B cell (primary cell): ENCODE measurements around the gene MOB1A. TPM values are rescaled to one million over a fixed set of nuclear protein-coding genes. Genes with fewer than 3 reads are reported as not detected.

Experiments used
- ATAC-seq: fragments of 200-7000 bp; cut with Tn5 transposase; one replicate; pipeline ENCODE4 v1.10.0; 2021; ENCODE audit warnings: low read depth, mild to moderate bottlenecking, moderate number of reproducible peaks, moderate library complexity
- CTCF ChIA-PET: fragments of 350-600 bp; sonication (Branson Sonifier 250); formaldehyde crosslinking; loops from one replicate; lab custom pipeline; 2021; ENCODE audit warnings: antibody characterized with exemption, inconsistent platforms; lab: Charles Lee
- POLR2A ChIA-PET: fragments of 350-600 bp; sonication (Branson Sonifier 250); formaldehyde crosslinking; loops from one replicate; lab custom pipeline; 2021; ENCODE audit warnings: antibody characterized with exemption; lab: Charles Lee
- DNase-seq: peaks from one replicate; pipeline ENCODE4 v3.0.0; 2013
- H2AFZ ChIP-seq: 2 replicates; pipeline ENCODE4 v1.6.1; 2012; ENCODE audit warnings: mild to moderate bottlenecking, low read depth, low read length; ENCODE audit not compliant: insufficient read depth, poor library complexity, severe bottlenecking
- H3K27ac ChIP-seq, 2 donors: 1 replicate in 1 of 2; 2 replicates in 1 of 2; pipeline ENCODE4 v1.5.1; 2012 to 2013; ENCODE audit warnings: low read length in 2 of 2, mild to moderate bottlenecking in 2 of 2, moderate library complexity in 1 of 2
- H3K27me3 ChIP-seq, 4 experiments: fragments of 200-600 bp in 1 of 4; sonication (generic) in 1 of 4; replicated peaks in 1 of 4; 1 replicate in 2 of 4; 2 replicates in 2 of 4; pipeline versions ENCODE4 v1.6.1 to v1.7.0; 2013 to 2016; ENCODE audit warnings: low read length in 3 of 4, mild to moderate bottlenecking in 2 of 4, mixed read lengths in 1 of 4, moderate library complexity in 1 of 4; ENCODE audit not compliant: insufficient read depth in 4 of 4, control insufficient read depth in 3 of 4; ENCODE audit errors: control extremely low read depth in 1 of 4
- H3K36me3 ChIP-seq, 2 experiments: replicated peaks in 1 of 2; 1 replicate in 1 of 2; 2 replicates in 1 of 2; pipeline versions ENCODE4 v1.6.1 to v1.7.1; 2013; ENCODE audit warnings: low read length in 1 of 2; ENCODE audit not compliant: insufficient read depth in 2 of 2, control insufficient read depth in 1 of 2; ENCODE audit errors: control extremely low read depth in 1 of 2, extremely low read depth in 1 of 2
- H3K4me1 ChIP-seq, 2 donors: fragments of 200-600 bp in 1 of 2; sonication (generic) in 1 of 2; 1 replicate in 1 of 2; 2 replicates in 1 of 2; pipeline versions ENCODE4 v1.5.1 to v1.6.1; 2013 to 2017; ENCODE audit warnings: low read length in 2 of 2; ENCODE audit not compliant: control insufficient read depth in 2 of 2, insufficient read depth in 2 of 2
- H3K4me2 ChIP-seq: replicated peaks from 2 replicates; pipeline ENCODE3; 2012; ENCODE audit warnings: mild to moderate bottlenecking, low read depth, low read length; ENCODE audit not compliant: poor library complexity, severe bottlenecking
- H3K4me3 ChIP-seq, 5 experiments: fragments of 200-600 bp in 1 of 5; sonication (generic) in 1 of 5; 1 replicate in 3 of 5; 2 replicates in 2 of 5; pipeline versions ENCODE4 v1.5.1 to v1.7.0; 2011 to 2016; ENCODE audit warnings: low read length in 4 of 5, mild to moderate bottlenecking in 4 of 5, low read depth in 2 of 5, control low read depth in 1 of 5, moderate library complexity in 1 of 5; ENCODE audit not compliant: insufficient read depth in 1 of 5; ENCODE audit errors: control extremely low read depth in 1 of 5, extremely low read depth in 1 of 5
- H3K79me2 ChIP-seq: fragments of 200-600 bp; sonication (generic); one replicate; pipeline ENCODE4 v1.6.0; 2016; ENCODE audit warnings: low read length; ENCODE audit not compliant: control insufficient read depth, insufficient read depth
- H3K9ac ChIP-seq: fragments of 200-600 bp; sonication (generic); 2 replicates; pipeline ENCODE4 v1.6.1; 2017; ENCODE audit warnings: mild to moderate bottlenecking, low read length, moderate library complexity
- H3K9me3 ChIP-seq, 3 donors: one replicate each; pipeline versions ENCODE4 v1.6.1 to v1.7.1; 2013; ENCODE audit warnings: low read length in 2 of 3; ENCODE audit not compliant: control insufficient read depth in 2 of 3, insufficient read depth in 1 of 3; ENCODE audit errors: control extremely low read depth in 1 of 3
- H4K20me1 ChIP-seq: 2 replicates; pipeline ENCODE4 v1.6.0; 2012; ENCODE audit warnings: mild to moderate bottlenecking, low read length; ENCODE audit not compliant: insufficient read depth, control insufficient read depth, poor library complexity, severe bottlenecking
- H3K27ac Mint-ChIP-seq: one replicate; pipeline ENCODE4 v1.8.0; 2021; ENCODE audit warnings: mixed read lengths
- H3K27me3 Mint-ChIP-seq: one replicate; pipeline ENCODE4 v1.8.0; 2021; ENCODE audit warnings: mixed read lengths
- H3K4me1 Mint-ChIP-seq: one replicate; pipeline ENCODE4 v1.8.0; 2021; ENCODE audit warnings: mixed read lengths
- H3K4me3 Mint-ChIP-seq: one replicate; pipeline ENCODE4 v1.8.0; 2021; ENCODE audit warnings: mixed read lengths
- H3K9me3 Mint-ChIP-seq: one replicate; pipeline ENCODE4 v1.8.0; 2022; ENCODE audit warnings: mixed read lengths; ENCODE audit not compliant: insufficient read depth
- CTCF ChIP-seq: fragments of 200-600 bp; IDR thresholded peaks from one replicate; pipeline ENCODE4 v1.8.0; 2022; ENCODE audit warnings: antibody characterized with exemption, mild to moderate bottlenecking
- EZH2 ChIP-seq: IDR thresholded peaks from 2 replicates; pipeline ENCODE4 v1.6.1; 2012; ENCODE audit warnings: borderline replicate concordance, low read depth, mild to moderate bottlenecking, moderate library complexity, low read length; ENCODE audit not compliant: insufficient read depth, poor library complexity, severe bottlenecking
- WGBS: methylation state at CpG from one replicate; pipeline ENCODE4 v1.1.5; 2013; ENCODE audit warnings: missing lambda C conversion rate; ENCODE audit not compliant: insufficient coverage; 5-methylcytosine and 5-hydroxymethylcytosine counted together
- intact Hi-C: fragments of 100-400 bp; cut with micrococcal nuclease; formaldehyde crosslinking; loops from one replicate; pipeline ENCODE4 v1.10.0; 2022
- polyA plus RNA-seq: library from polyadenylated mRNA; depleted of rRNA; stranded (reverse); fragments of >200 nt; gene quantifications from 2 replicates; pipeline ENCODE4 v1.2.3, GENCODE V29; 2012
- total RNA-seq, 2 donors: library from RNA; stranded (reverse); fragments of 120-200 nt in 1 of 2; gene quantifications; 1 replicate in 1 of 2; 2 replicates in 1 of 2; pipeline versions ENCODE4 v1.2.3 to v1.2.4, GENCODE V29; 2013 to 2022

The MOB1A gene
- total and polyA plus RNA-seq, 2 donors (not counting 1 experiment from before 2014, with no cell fraction given) = 43.3 to 219 TPM

GRCh38 chr2:74205596-74205995 lies 26.9 kb upstream of the MOB1A start:
- no peak for TF ChIP-seq CTCF
- no peak for TF ChIP-seq EZH2
- Mint-ChIP-seq H3K4me1 (peaks cover 32% of the 10 kb centered on the region), H3K4me3 (peak overlapping the region; percentile 44), H3K27me3 (no peaks in the 10 kb centered on the region), H3K27ac (peak overlapping the region; percentile 74), H3K9me3 (no peaks in the 10 kb centered on the region)
- peak overlapping the region; percentile 76 to 80 for H3K27ac ChIP-seq
- ATAC-seq = peak; percentile 29
- POLR2A ChIA-PET = interaction anchor here (0.7 to 3.7 kb wide), 3 partner anchors 20 to 27 kb away, joined by 3 to 26 read pairs (median 4); partner anchors contain the start of gene MOB1A
- peak overlapping the region; percentile 38 for H3K9ac ChIP-seq
- intact Hi-C loops = loop anchor here (5.0 kb wide), 1 partner anchor 38 kb away; no protein-coding TSS in a partner anchor
- peak overlapping the region; percentile 67 for H3K4me2 ChIP-seq
- H4K20me1 ChIP-seq = no peaks in the 10 kb centered on the region
- CTCF ChIA-PET = interaction anchor here (0.5 to 3.7 kb wide), 9 partner anchors 10 to 431 kb away, joined by 3 to 16 read pairs (median 8); partner anchors contain the start of gene MOB1A
- peak overlapping the region in 1 of 5 experiments; percentile 5 for H3K4me3 ChIP-seq
- peaks cover 4 to 11% of the 10 kb centered on the region in 2 experiments for H3K36me3 ChIP-seq
- H3K9me3 ChIP-seq = no peaks in the 10 kb centered on the region
- H3K4me1 ChIP-seq = peaks cover 24 to 26% of the 10 kb centered on the region in 2 donors
- H2AFZ ChIP-seq = peak overlapping the region; percentile 82
- peaks cover 93% of the 10 kb centered on the region for H3K79me2 ChIP-seq
- DNase-seq = peak; percentile 26
- no peaks in the 10 kb centered on the region for H3K27me3 ChIP-seq
- 12% methylated on average over 4 of the region's 6 CpGs for WGBS

- no peak overlapping the region for H3K9ac ChIP-seq
- H3K27me3 ChIP-seq = no peaks in the 10 kb centered on the region
- no peak overlapping the region for H2AFZ ChIP-seq
- H3K27ac ChIP-seq = no peak overlapping the region
- no CpG with 5 or more reads among the region's 5 CpGs for WGBS
- H4K20me1 ChIP-seq = no peaks in the 10 kb centered on the region
- ATAC-seq = no peak
- no peaks in the 10 kb centered on the region for H3K9me3 Mint-ChIP-seq
- peaks cover 36% of the 10 kb centered on the region for H3K4me1 Mint-ChIP-seq
- H3K79me2 ChIP-seq = peaks cover 96% of the 10 kb centered on the region
- peak overlapping the region; percentile 12 for H3K27ac Mint-ChIP-seq
- H3K4me1 ChIP-seq = peaks cover 27 to 28% of the 10 kb centered on the region in 2 donors
- intact Hi-C loops = loop anchor here (5.0 kb wide), 1 partner anchor 38 kb away; no protein-coding TSS in a partner anchor
- CTCF ChIA-PET = interaction anchor here (0.9 to 3.7 kb wide), 8 partner anchors 10 to 297 kb away, joined by 3 to 16 read pairs (median 6); partner anchors contain the start of gene MOB1A
- no peak overlapping the region for H3K4me3 Mint-ChIP-seq
- H3K36me3 ChIP-seq = peaks cover 4 to 9% of the 10 kb centered on the region in 2 experiments
- H3K9me3 ChIP-seq = no peaks in the 10 kb centered on the region
- POLR2A ChIA-PET = interaction anchor here (1.2 to 3.7 kb wide), 2 partner anchors 23 to 26 kb away, joined by 4 to 26 read pairs; partner anchors contain the start of gene MOB1A
- H3K4me3 ChIP-seq = no peak overlapping the region
- no peak for DNase-seq
- no peaks in the 10 kb centered on the region for H3K27me3 Mint-ChIP-seq
- H3K4me2 ChIP-seq = peak overlapping the region; percentile 67
- TF ChIP-seq CTCF = no peak
- TF ChIP-seq EZH2 = no peak
Observed at GRCh38 chr2:74205113-74205512, 26.4 kb upstream of the MOB1A start.
